ENCODE measurements around the gene FOXP1. TPM values are rescaled to one million over a fixed set of nuclear protein-coding genes. Genes with fewer than 3 reads are reported as not detected.

The FOXP1 gene
- total RNA-seq, 1 donor from 2014 or later, result 110 TPM

GRCh38 chr3:71072986-71073385 lies 510.5 kb downstream of the FOXP1 start:
- H3K36me3 Mint-ChIP-seq (ENCODE audit: low read depth), result peaks cover 31% of the 10 kb centered on the region
- H3K4me1 Mint-ChIP-seq, result peaks cover 59% of the 10 kb centered on the region
- H3K27ac Mint-ChIP-seq, result no peak overlapping the region
- H3K27me3 Mint-ChIP-seq, result no peaks in the 10 kb centered on the region
- H3K4me3 Mint-ChIP-seq, result no peak overlapping the region
- no peak for DNase-seq
- no peaks in the 10 kb centered on the region for H3K9me3 Mint-ChIP-seq
- intact Hi-C loops (cut with micrococcal nuclease), result no loop called here

- Mint-ChIP-seq H3K27me3 (no peaks in the 10 kb centered on the region), H3K27ac (no peak overlapping the region), H3K4me3 (no peak overlapping the region), H3K9me3 (no peaks in the 10 kb centered on the region), H3K36me3 (ENCODE audit: low read depth) (peaks cover 27% of the 10 kb centered on the region), H3K4me1 (peaks cover 56% of the 10 kb centered on the region)
- intact Hi-C loops (cut with micrococcal nuclease), result no loop called here
- DNase-seq, result no peak
Observed at GRCh38 chr3:71072287-71072686, 511.2 kb downstream of the FOXP1 start.

GRCh38 chr3:71070497-71071463 lies 512.7 kb downstream of the FOXP1 start:
- Mint-ChIP-seq H3K27me3 (no peaks in the 10 kb centered on the region), H3K9me3 (no peaks in the 10 kb centered on the region), H3K27ac (peak overlapping the region; percentile 36), H3K4me1 (peaks cover 61% of the 10 kb centered on the region), H3K4me3 (no peak overlapping the region), H3K36me3 (ENCODE audit: low read depth) (peaks cover 16% of the 10 kb centered on the region)
- DNase-seq, result no peak
- intact Hi-C loops (cut with micrococcal nuclease), result loop anchor here (1.0 to 2.0 kb wide), 2 partner anchors 10 to 520 kb away; no protein-coding TSS in a partner anchor

- Mint-ChIP-seq H3K27me3 (no peaks in the 10 kb centered on the region), H3K4me1 (peaks cover 57% of the 10 kb centered on the region), H3K27ac (no peak overlapping the region), H3K9me3 (no peaks in the 10 kb centered on the region), H3K36me3 (ENCODE audit: low read depth) (peaks cover 12% of the 10 kb centered on the region), H3K4me3 (no peak overlapping the region)
- DNase-seq, result peak; percentile 89
- intact Hi-C loops (cut with micrococcal nuclease), result loop anchor here (1.0 to 10.0 kb wide), 5 partner anchors 11 to 585 kb away; no protein-coding TSS in a partner anchor
Observed at GRCh38 chr3:71069797-71070196, 513.7 kb downstream of the FOXP1 start.

- H3K4me3 Mint-ChIP-seq, result peak overlapping the region; percentile 14
- peaks cover 6% of the 10 kb centered on the region for H3K36me3 Mint-ChIP-seq (ENCODE audit: low read depth)
- no peaks in the 10 kb centered on the region for H3K27me3 Mint-ChIP-seq
- no peaks in the 10 kb centered on the region for H3K9me3 Mint-ChIP-seq
- DNase-seq, result no peak
- peaks cover 47% of the 10 kb centered on the region for H3K4me1 Mint-ChIP-seq
- peak overlapping the region; percentile 64 for H3K27ac Mint-ChIP-seq
- intact Hi-C loops (cut with micrococcal nuclease), result loop anchor here (1.0 to 10.0 kb wide), 5 partner anchors 19 to 587 kb away; no protein-coding TSS in a partner anchor
Observed at GRCh38 chr3:71067977-71068654, 515.4 kb downstream of the FOXP1 start.

- H3K27me3 Mint-ChIP-seq, result no peaks in the 10 kb centered on the region
- H3K27ac Mint-ChIP-seq, result peak overlapping the region; percentile 95
- H3K4me3 Mint-ChIP-seq, result peak overlapping the region; percentile 88
- intact Hi-C loops (cut with micrococcal nuclease), result loop anchor here (1.0 to 10.0 kb wide), 4 partner anchors 10 to 588 kb away; no protein-coding TSS in a partner anchor
- no peaks in the 10 kb centered on the region for H3K9me3 Mint-ChIP-seq
- DNase-seq, result peak; percentile 78
- H3K4me1 Mint-ChIP-seq, result peaks cover 52% of the 10 kb centered on the region
- H3K36me3 Mint-ChIP-seq (ENCODE audit: low read depth), result peaks cover 11% of the 10 kb centered on the region
Observed at GRCh38 chr3:71066849-71067261, 516.7 kb downstream of the FOXP1 start.

- peak overlapping the region; percentile 95 for H3K27ac Mint-ChIP-seq
- H3K9me3 Mint-ChIP-seq, result no peaks in the 10 kb centered on the region
- H3K27me3 Mint-ChIP-seq, result no peaks in the 10 kb centered on the region
- H3K4me1 Mint-ChIP-seq, result peaks cover 55% of the 10 kb centered on the region
- H3K4me3 Mint-ChIP-seq, result peak overlapping the region; percentile 88
- DNase-seq, result peak; percentile 81
- peaks cover 15% of the 10 kb centered on the region for H3K36me3 Mint-ChIP-seq (ENCODE audit: low read depth)
- intact Hi-C loops (cut with micrococcal nuclease), result loop anchor here (1.0 to 10.0 kb wide), 4 partner anchors 9 to 588 kb away; no protein-coding TSS in a partner anchor
Observed at GRCh38 chr3:71066356-71066755, 517.2 kb downstream of the FOXP1 start.

- Mint-ChIP-seq H3K36me3 (ENCODE audit: low read depth) (peaks cover 18% of the 10 kb centered on the region), H3K4me3 (peak overlapping the region; percentile 88), H3K27me3 (no peaks in the 10 kb centered on the region), H3K9me3 (no peaks in the 10 kb centered on the region), H3K4me1 (peaks cover 55% of the 10 kb centered on the region), H3K27ac (peak overlapping the region; percentile 95)
- intact Hi-C loops (cut with micrococcal nuclease), result loop anchor here (1.0 to 10.0 kb wide), 4 partner anchors 8 to 589 kb away; no protein-coding TSS in a partner anchor
- DNase-seq, result no peak
Observed at GRCh38 chr3:71065764-71066013, 517.8 kb downstream of the FOXP1 start.

- intact Hi-C loops (cut with micrococcal nuclease), result loop anchor here (5.0 to 10.0 kb wide), 6 partner anchors 127 to 1983 kb away; partner anchors contain the start of genes ARL6IP5 and UBA3
- H3K9me3 Mint-ChIP-seq, result no peaks in the 10 kb centered on the region
- H3K27ac Mint-ChIP-seq, result peak overlapping the region; percentile 95
- DNase-seq, result peak; percentile 86
- peak overlapping the region; percentile 88 for H3K4me3 Mint-ChIP-seq
- no peaks in the 10 kb centered on the region for H3K27me3 Mint-ChIP-seq
- peaks cover 23% of the 10 kb centered on the region for H3K36me3 Mint-ChIP-seq (ENCODE audit: low read depth)
- H3K4me1 Mint-ChIP-seq, result peaks cover 57% of the 10 kb centered on the region
Observed at GRCh38 chr3:71064956-71065763, 518.4 kb downstream of the FOXP1 start.

- intact Hi-C loops (cut with micrococcal nuclease), result loop anchor here (5.0 to 10.0 kb wide), 4 partner anchors 128 to 1982 kb away; partner anchors contain the start of genes ARL6IP5 and UBA3
- no peaks in the 10 kb centered on the region for H3K9me3 Mint-ChIP-seq
- H3K27me3 Mint-ChIP-seq, result no peaks in the 10 kb centered on the region
- no peak overlapping the region for H3K27ac Mint-ChIP-seq
- peaks cover 27% of the 10 kb centered on the region for H3K36me3 Mint-ChIP-seq (ENCODE audit: low read depth)
- no peak overlapping the region for H3K4me3 Mint-ChIP-seq
- peaks cover 55% of the 10 kb centered on the region for H3K4me1 Mint-ChIP-seq
- peak; percentile 92 for DNase-seq
Observed at GRCh38 chr3:71064291-71064955, 519.1 kb downstream of the FOXP1 start.

- intact Hi-C loops (cut with micrococcal nuclease), result loop anchor here (1.0 to 10.0 kb wide), 11 partner anchors 14 to 1982 kb away; partner anchors contain the start of genes ARL6IP5 and UBA3
- peak; percentile 80 for DNase-seq
- Mint-ChIP-seq H3K4me3 (no peak overlapping the region), H3K36me3 (ENCODE audit: low read depth) (peaks cover 27% of the 10 kb centered on the region), H3K4me1 (peaks cover 53% of the 10 kb centered on the region), H3K27me3 (no peaks in the 10 kb centered on the region), H3K27ac (no peak overlapping the region), H3K9me3 (no peaks in the 10 kb centered on the region)
Observed at GRCh38 chr3:71063773-71064290, 519.7 kb downstream of the FOXP1 start.

GRCh38 chr3:71062952-71063772 lies 520.4 kb downstream of the FOXP1 start:
- intact Hi-C loops (cut with micrococcal nuclease), result loop anchor here (1.0 to 10.0 kb wide), 11 partner anchors 13 to 1981 kb away; partner anchors contain the start of genes ARL6IP5 and UBA3
- peaks cover 53% of the 10 kb centered on the region for H3K4me1 Mint-ChIP-seq
- H3K4me3 Mint-ChIP-seq, result no peak overlapping the region
- peaks cover 27% of the 10 kb centered on the region for H3K36me3 Mint-ChIP-seq (ENCODE audit: low read depth)
- no peaks in the 10 kb centered on the region for H3K27me3 Mint-ChIP-seq
- H3K27ac Mint-ChIP-seq, result no peak overlapping the region
- H3K9me3 Mint-ChIP-seq, result no peaks in the 10 kb centered on the region
- DNase-seq, result peak; percentile 78
